HG03432 (cell line): ENCODE data around the gene MRPS33.

Experiments
- ATAC-seq: cut with Tn5 transposase; IDR thresholded peaks from one replicate; pipeline ENCODE4 v1.9.1; 2021; ENCODE audit warnings: mild to moderate bottlenecking, moderate library complexity; ENCODE audit not compliant: unreplicated experiment

Gene MRPS33

GRCh38 chr7:141012696-141013344, 1.9 kb downstream of the MRPS33 start:
- ATAC-seq: no peak

GRCh38 chr7:141012044-141012685, 2.6 kb downstream of the MRPS33 start:
- peak; percentile 30 for ATAC-seq

- ATAC-seq: no peak
Observed at GRCh38 chr7:141011443-141011842, 3.3 kb downstream of the MRPS33 start.

GRCh38 chr7:141003172-141004065, 11.3 kb downstream of the MRPS33 start:
- ATAC-seq: no peak

- ATAC-seq: no peak
Observed at GRCh38 chr7:141001546-141001945, 13.2 kb downstream of the MRPS33 start.

- no peak for ATAC-seq
Observed at GRCh38 chr7:141001122-141001521, 13.6 kb downstream of the MRPS33 start.

GRCh38 chr7:140998715-140999114, 16.0 kb downstream of the MRPS33 start:
- ATAC-seq: no peak

- no peak for ATAC-seq
Observed at GRCh38 chr7:140992422-140992821, 22.3 kb downstream of the MRPS33 start.

- no peak for ATAC-seq
Observed at GRCh38 chr7:140990193-140990962, 24.4 kb downstream of the MRPS33 start.

- peak; percentile 52 for ATAC-seq
Observed at GRCh38 chr7:140989068-140989467, 25.7 kb downstream of the MRPS33 start.

GRCh38 chr7:140983802-140984201, 30.9 kb downstream of the MRPS33 start:
- ATAC-seq: no peak

GRCh38 chr7:140982508-140982907, 32.2 kb downstream of the MRPS33 start:
- ATAC-seq: no peak

- ATAC-seq: no peak
Observed at GRCh38 chr7:140981951-140982350, 32.8 kb downstream of the MRPS33 start.

- ATAC-seq: no peak
Observed at GRCh38 chr7:140977741-140978140, 37.0 kb downstream of the MRPS33 start.

GRCh38 chr7:140972876-140973829, 41.6 kb downstream of the MRPS33 start:
- no peak for ATAC-seq

- ATAC-seq: no peak
Observed at GRCh38 chr7:140972344-140972743, 42.4 kb downstream of the MRPS33 start.

GRCh38 chr7:140967438-140967837, 47.3 kb downstream of the MRPS33 start:
- ATAC-seq: no peak

GRCh38 chr7:140966561-140967233, 48.1 kb downstream of the MRPS33 start:
- ATAC-seq: no peak

- ATAC-seq: no peak
Observed at GRCh38 chr7:140961117-140961516, 53.6 kb downstream of the MRPS33 start.
